ENCODE data around the gene TMEM131L. TPM values are rescaled to one million over a fixed set of nuclear protein-coding genes. Genes with fewer than 3 reads are reported as not detected.

Gene TMEM131L
- total RNA-seq, 3 donors from 2014 or later: 18.7 to 22.0 (median 19.5) TPM

- DNase-seq (ENCODE audit: low spot score in 2 of 2): no peak
- Histone ChIP-seq H3K4me1 (no peaks in the 10 kb centered on the region), H3K27me3 (no peaks in the 10 kb centered on the region), H3K27ac (no peak overlapping the region), H3K4me3 (no peak overlapping the region), H3K36me3 (no peaks in the 10 kb centered on the region), H3K9me3 (peaks cover 0 to 3% of the 10 kb centered on the region in 2 donors)
- intact Hi-C loops (cut with DNase I; ENCODE audit: low total_unique reads): no loop called here
- TF ChIP-seq CTCF (IDR thresholded peaks at IDR 0.05): no peak
- no peak for TF ChIP-seq POLR2AphosphoS5 (IDR thresholded peaks at IDR 0.05)
- TF ChIP-seq POLR2A (IDR thresholded peaks at IDR 0.05): no peak
These were observed 183.4 kb downstream of the TMEM131L start for GRCh38 chr4:153649572-153649991.

DNA sequence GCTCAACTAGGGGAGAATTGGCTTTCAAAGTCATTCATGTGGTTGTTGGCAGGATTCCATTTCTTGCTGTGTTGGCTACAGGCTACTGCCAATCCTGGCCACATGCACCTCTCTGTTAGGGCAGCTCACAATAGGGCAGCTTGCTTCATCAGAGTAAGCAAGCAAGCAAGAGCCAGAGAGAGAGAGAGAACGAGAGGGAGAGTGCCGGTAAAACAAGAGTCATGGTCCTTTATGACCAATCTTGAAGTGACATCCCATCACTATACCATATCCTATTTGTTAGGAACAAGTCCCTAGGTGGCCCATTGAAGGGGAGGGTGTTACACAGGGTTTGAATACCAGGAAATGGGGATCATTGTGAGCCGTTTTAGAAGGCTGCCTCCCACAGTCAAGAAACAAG is 185.0 kb downstream of the TMEM131L start:
- Histone ChIP-seq H3K27me3 (no peaks in the 10 kb centered on the region), H3K27ac (peak overlapping the region; percentile 59 to 67), H3K4me1 (peaks cover 0 to 7% of the 10 kb centered on the region in 2 donors), H3K9me3 (no peaks in the 10 kb centered on the region), H3K36me3 (no peaks in the 10 kb centered on the region), H3K4me3 (no peak overlapping the region)
- peak in 1 of 2 donors; percentile 32 for DNase-seq (ENCODE audit: low spot score in 2 of 2)
- intact Hi-C loops (cut with DNase I; ENCODE audit: low total_unique reads): no loop called here
- no peak for TF ChIP-seq POLR2AphosphoS5 (IDR thresholded peaks at IDR 0.05)
- no peak for TF ChIP-seq POLR2A (IDR thresholded peaks at IDR 0.05)
- no peak for TF ChIP-seq CTCF (IDR thresholded peaks at IDR 0.05)

GRCh38 chr4:153651587-153651986 is 185.4 kb downstream of the TMEM131L start:
- H3K27ac ChIP-seq: peak overlapping the region; percentile 59 to 67
- peak in 1 of 2 donors; percentile 30 for DNase-seq (ENCODE audit: low spot score in 2 of 2)
- H3K9me3 ChIP-seq: no peaks in the 10 kb centered on the region
- H3K36me3 ChIP-seq: no peaks in the 10 kb centered on the region
- no peaks in the 10 kb centered on the region for H3K27me3 ChIP-seq
- TF ChIP-seq POLR2A (IDR thresholded peaks at IDR 0.05) (no peak), CTCF (IDR thresholded peaks at IDR 0.05) (no peak), POLR2AphosphoS5 (IDR thresholded peaks at IDR 0.05) (no peak)
- H3K4me3 ChIP-seq: no peak overlapping the region
- peaks cover 0 to 10% of the 10 kb centered on the region in 2 donors for H3K4me1 ChIP-seq
- intact Hi-C loops (cut with DNase I; ENCODE audit: low total_unique reads): no loop called here

DNA sequence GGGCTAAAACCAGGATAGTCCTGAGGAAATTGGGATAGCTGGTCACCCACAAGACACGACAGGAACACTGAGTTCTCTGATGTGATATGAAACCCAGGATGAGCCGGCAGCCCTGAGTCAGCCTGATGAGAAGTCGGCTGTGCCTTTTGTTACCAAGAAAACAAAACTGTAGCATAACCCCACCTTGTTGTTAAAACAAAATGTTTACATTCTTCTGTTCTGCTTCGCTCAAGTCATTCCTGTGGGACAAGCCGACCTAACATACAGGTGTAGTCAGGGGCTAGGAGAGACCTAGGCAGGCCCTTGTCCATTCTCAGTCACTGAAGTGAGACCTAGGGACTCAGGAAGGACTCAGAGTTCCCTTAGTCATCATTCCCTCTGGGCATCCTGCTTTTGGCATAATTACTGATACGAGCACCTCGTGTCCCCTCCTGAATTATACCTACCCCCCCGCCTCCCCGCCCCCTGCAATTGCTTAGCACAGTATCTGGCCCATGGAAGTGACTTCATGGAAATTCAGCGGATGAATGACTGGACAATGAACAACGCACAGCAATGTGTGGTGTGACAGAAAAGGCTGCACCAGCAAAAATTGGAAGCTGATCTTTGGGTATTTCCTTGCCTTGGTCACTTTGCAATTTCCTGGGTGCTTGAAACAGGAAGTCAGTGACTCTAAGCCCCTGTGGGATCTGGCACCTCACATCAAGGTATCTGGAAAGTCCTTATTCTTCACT is 186.1 kb downstream of the TMEM131L start:
- H3K9me3 ChIP-seq: no peaks in the 10 kb centered on the region
- H3K4me3 ChIP-seq: no peak overlapping the region
- TF ChIP-seq CTCF (IDR thresholded peaks at IDR 0.05) (no peak), POLR2A (IDR thresholded peaks at IDR 0.05) (no peak), POLR2AphosphoS5 (IDR thresholded peaks at IDR 0.05) (no peak)
- H3K27ac ChIP-seq: peak overlapping the region; percentile 59 to 67
- intact Hi-C loops (cut with DNase I; ENCODE audit: low total_unique reads): no loop called here
- DNase-seq (ENCODE audit: low spot score in 2 of 2): no peak
- no peaks in the 10 kb centered on the region for H3K27me3 ChIP-seq
- H3K36me3 ChIP-seq: no peaks in the 10 kb centered on the region
- H3K4me1 ChIP-seq: peaks cover 0 to 11% of the 10 kb centered on the region in 2 donors

GRCh38 chr4:153655002-153655541 is 188.9 kb downstream of the TMEM131L start:
- H3K4me3 ChIP-seq: peak overlapping the region in 1 of 3 donors; percentile 4
- intact Hi-C loops (cut with DNase I; ENCODE audit: low total_unique reads): no loop called here
- H3K27ac ChIP-seq: peak overlapping the region; percentile 67 to 69
- DNase-seq (ENCODE audit: low spot score in 2 of 2): no peak
- no peaks in the 10 kb centered on the region for H3K27me3 ChIP-seq
- H3K9me3 ChIP-seq: no peaks in the 10 kb centered on the region
- H3K36me3 ChIP-seq: no peaks in the 10 kb centered on the region
- no peak for TF ChIP-seq CTCF (IDR thresholded peaks at IDR 0.05)
- TF ChIP-seq POLR2AphosphoS5 (IDR thresholded peaks at IDR 0.05): no peak
- TF ChIP-seq POLR2A (IDR thresholded peaks at IDR 0.05): no peak
- H3K4me1 ChIP-seq: peaks cover 0 to 11% of the 10 kb centered on the region in 2 donors
